Measurements from ENCODE around the gene SHC3.

Gene SHC3

GRCh38 chr9:89154218-89154617 is 24.4 kb downstream of the SHC3 start:
- no peak for DNase-seq (ENCODE audit: low spot score)

GRCh38 chr9:89153232-89154017 is 25.2 kb downstream of the SHC3 start:
- no peak for DNase-seq (ENCODE audit: low spot score)

GRCh38 chr9:89149726-89150125 is 28.9 kb downstream of the SHC3 start:
- no peak for DNase-seq (ENCODE audit: low spot score)

- no peak for DNase-seq (ENCODE audit: low spot score)
Measured at GRCh38 chr9:89145097-89145496, 33.5 kb downstream of the SHC3 start.

GRCh38 chr9:89144238-89144637 is 34.4 kb downstream of the SHC3 start:
- DNase-seq (ENCODE audit: low spot score), result no peak

- no peak for DNase-seq (ENCODE audit: low spot score)
Measured at GRCh38 chr9:89143266-89143665, 35.4 kb downstream of the SHC3 start.

- DNase-seq (ENCODE audit: low spot score), result no peak
Measured at GRCh38 chr9:89139455-89139854, 39.2 kb downstream of the SHC3 start.

- DNase-seq (ENCODE audit: low spot score), result no peak
Measured at GRCh38 chr9:89138463-89139390, 39.9 kb downstream of the SHC3 start.

GRCh38 chr9:89137542-89138462 is 40.8 kb downstream of the SHC3 start:
- no peak for DNase-seq (ENCODE audit: low spot score)

- DNase-seq (ENCODE audit: low spot score), result no peak
Measured at GRCh38 chr9:89135591-89136166, 42.9 kb downstream of the SHC3 start.

GRCh38 chr9:89134709-89135108 is 43.9 kb downstream of the SHC3 start:
- DNase-seq (ENCODE audit: low spot score), result no peak

- no peak for DNase-seq (ENCODE audit: low spot score)
Measured at GRCh38 chr9:89122949-89123348, 55.7 kb downstream of the SHC3 start.

GRCh38 chr9:89120704-89121103 is 57.9 kb downstream of the SHC3 start:
- DNase-seq (ENCODE audit: low spot score), result no peak

GRCh38 chr9:89116805-89117192 is 61.8 kb downstream of the SHC3 start:
- no peak for DNase-seq (ENCODE audit: low spot score)

GRCh38 chr9:89116064-89116804 is 62.4 kb downstream of the SHC3 start:
- DNase-seq (ENCODE audit: low spot score), result no peak

- no peak for DNase-seq (ENCODE audit: low spot score)
Measured at GRCh38 chr9:89115426-89115825, 63.2 kb downstream of the SHC3 start.

- no peak for DNase-seq (ENCODE audit: low spot score)
Measured at GRCh38 chr9:89114741-89115140, 63.9 kb downstream of the SHC3 start.

GRCh38 chr9:89113851-89114250 is 64.8 kb downstream of the SHC3 start:
- DNase-seq (ENCODE audit: low spot score), result no peak

GRCh38 chr9:89112243-89112642 is 66.4 kb downstream of the SHC3 start:
- no peak for DNase-seq (ENCODE audit: low spot score)

GRCh38 chr9:89109666-89110065 is 69.0 kb downstream of the SHC3 start:
- DNase-seq (ENCODE audit: low spot score), result no peak

GRCh38 chr9:89107406-89107805 is 71.2 kb downstream of the SHC3 start:
- no peak for DNase-seq (ENCODE audit: low spot score)

All from globus pallidus (tissue), 1 donor.